ENCODE measurements around the gene ATAD3A. TPM values are rescaled to one million over a fixed set of nuclear protein-coding genes. Genes with fewer than 3 reads are reported as not detected.
"Not testable (repeated sequence)": the region's sequence is repeated elsewhere in the genome, so short reads cannot be mapped to it uniquely, and the experiment has no call there.

The ATAD3A gene
- total RNA-seq, 2 donors from 2014 or later = 24.9 to 34.2 TPM

DNA sequence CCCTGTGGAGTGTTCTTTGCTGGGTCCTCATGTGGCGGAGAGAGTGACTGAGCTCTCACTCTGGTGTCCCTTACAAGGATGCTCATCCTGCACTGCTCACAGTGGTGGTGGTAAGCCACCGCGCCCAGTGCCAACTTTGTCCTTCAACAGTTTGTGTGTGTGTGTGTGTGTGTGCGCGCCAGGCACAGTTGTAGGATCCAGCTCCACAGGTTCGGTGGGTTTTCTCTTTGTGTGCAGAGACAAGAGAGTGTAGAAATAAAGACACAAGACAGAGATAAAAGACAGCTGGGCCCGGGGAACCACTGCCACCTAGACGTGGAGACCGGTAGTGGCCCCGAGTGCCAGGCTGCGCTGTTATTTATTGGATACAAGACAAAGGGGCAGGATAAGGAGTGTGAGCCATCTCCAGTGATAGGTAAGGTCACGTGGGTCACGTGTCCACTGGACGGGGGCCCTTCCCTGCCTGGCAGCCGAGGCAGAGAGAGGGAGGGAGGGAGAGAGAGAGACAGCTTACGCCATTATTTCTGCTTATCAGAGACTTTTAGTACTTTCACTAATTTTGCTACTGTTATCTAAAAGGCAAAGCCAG lies 7.1 kb upstream of the ATAD3A start:
- Mint-ChIP-seq H3K4me3 (peak overlapping the region; percentile 82 to 86), H3K27ac (peak overlapping the region; percentile 88), H3K4me1 (ENCODE audit: low read depth) (peaks cover 21% of the 10 kb centered on the region)
- ATAC-seq (replicated peaks in 1 of 2) = peak; percentile 85
- H3K9me3 Mint-ChIP-seq; H3K36me3 Mint-ChIP-seq (ENCODE audit: insufficient read depth in 2 of 2); H3K27me3 Mint-ChIP-seq (ENCODE audit: low read depth): not testable (repeated sequence)
- DNase-seq = peak; percentile 80 to 84

DNA sequence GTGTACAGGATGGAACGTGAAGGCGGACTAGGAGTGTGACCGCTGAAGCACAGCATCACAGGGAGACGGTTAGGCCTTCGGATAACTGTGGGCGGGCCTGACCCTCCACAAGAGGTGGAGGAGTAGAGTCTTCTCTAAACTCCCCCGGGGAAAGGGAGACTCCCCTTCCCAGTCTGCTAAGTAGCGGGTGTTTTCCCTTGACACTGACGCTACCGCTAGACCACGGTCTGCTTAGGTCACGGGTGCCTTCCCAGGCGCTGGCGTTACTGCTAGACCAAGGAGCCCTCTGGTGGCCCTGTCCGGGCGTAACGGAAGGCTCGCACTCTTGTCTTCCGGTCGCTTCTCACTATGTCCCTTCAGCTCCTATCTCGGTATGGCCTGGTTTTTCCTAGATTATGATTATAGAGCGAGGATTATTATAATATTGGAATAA lies 6.6 kb upstream of the ATAD3A start:
- H3K4me3 Mint-ChIP-seq = peak overlapping the region; percentile 82 to 86
- peak; percentile 41 to 45 for DNase-seq
- not testable (repeated sequence) for H3K27me3 Mint-ChIP-seq (ENCODE audit: low read depth); H3K9me3 Mint-ChIP-seq; H3K36me3 Mint-ChIP-seq (ENCODE audit: insufficient read depth in 2 of 2)
- H3K27ac Mint-ChIP-seq = peak overlapping the region; percentile 88
- H3K4me1 Mint-ChIP-seq (ENCODE audit: low read depth) = peaks cover 21% of the 10 kb centered on the region
- ATAC-seq (replicated peaks in 1 of 2) = peak; percentile 69 to 74

DNA sequence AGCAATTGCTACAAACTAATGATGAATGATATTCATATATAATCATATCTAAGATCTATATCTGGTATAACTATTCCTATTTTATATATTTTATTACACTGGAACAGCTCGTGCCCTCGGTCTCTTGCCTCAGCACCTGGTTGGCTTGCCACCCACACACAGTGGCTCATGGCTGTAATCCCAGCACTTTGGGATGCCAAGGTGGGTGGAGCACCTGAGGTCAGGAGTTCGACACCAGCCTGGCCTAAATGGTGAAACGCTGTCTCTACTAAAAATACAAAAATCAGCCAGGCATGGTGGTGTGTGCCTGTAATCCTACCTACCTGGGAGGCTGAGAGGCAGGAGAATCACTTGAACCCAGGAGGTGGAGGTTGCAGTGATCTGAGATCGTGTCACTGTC lies 6.2 kb upstream of the ATAD3A start:
- H3K36me3 Mint-ChIP-seq (ENCODE audit: insufficient read depth in 2 of 2); ATAC-seq (replicated peaks in 1 of 2); H3K9me3 Mint-ChIP-seq; H3K27me3 Mint-ChIP-seq (ENCODE audit: low read depth); DNase-seq: not testable (repeated sequence)
- H3K4me1 Mint-ChIP-seq (ENCODE audit: low read depth) = peaks cover 25% of the 10 kb centered on the region
- peak overlapping the region; percentile 82 to 86 for H3K4me3 Mint-ChIP-seq
- peak overlapping the region; percentile 82 for H3K27ac Mint-ChIP-seq

DNA sequence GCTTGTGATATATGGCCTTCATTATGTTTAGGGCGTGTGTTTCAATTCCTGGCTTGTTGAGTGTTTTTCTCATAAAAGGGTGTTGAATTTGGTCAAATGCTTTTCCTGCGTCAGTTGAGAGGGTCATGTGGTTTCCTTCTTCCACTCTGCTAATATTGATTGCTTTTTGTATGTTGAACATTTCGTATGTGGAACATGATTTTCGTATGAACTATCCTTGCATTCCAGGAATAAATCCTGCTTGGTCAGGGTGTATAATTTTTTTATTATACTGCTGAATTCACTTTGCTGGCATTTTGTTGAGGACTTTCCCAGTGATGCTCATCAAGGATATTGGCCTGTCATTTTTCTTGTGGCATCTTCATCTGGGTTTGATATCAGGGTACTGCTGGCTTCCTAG lies 4.7 kb upstream of the ATAD3A start:
- Mint-ChIP-seq H3K4me1 (ENCODE audit: low read depth) (peaks cover 29% of the 10 kb centered on the region), H3K9me3 (no peaks in the 10 kb centered on the region), H3K36me3 (ENCODE audit: insufficient read depth in 2 of 2) (no peaks in the 10 kb centered on the region), H3K27ac (no peak overlapping the region), H3K4me3 (no peak overlapping the region), H3K27me3 (ENCODE audit: low read depth) (no peaks in the 10 kb centered on the region)
- DNase-seq = no peak
- ATAC-seq (replicated peaks in 1 of 2) = no peak

DNA sequence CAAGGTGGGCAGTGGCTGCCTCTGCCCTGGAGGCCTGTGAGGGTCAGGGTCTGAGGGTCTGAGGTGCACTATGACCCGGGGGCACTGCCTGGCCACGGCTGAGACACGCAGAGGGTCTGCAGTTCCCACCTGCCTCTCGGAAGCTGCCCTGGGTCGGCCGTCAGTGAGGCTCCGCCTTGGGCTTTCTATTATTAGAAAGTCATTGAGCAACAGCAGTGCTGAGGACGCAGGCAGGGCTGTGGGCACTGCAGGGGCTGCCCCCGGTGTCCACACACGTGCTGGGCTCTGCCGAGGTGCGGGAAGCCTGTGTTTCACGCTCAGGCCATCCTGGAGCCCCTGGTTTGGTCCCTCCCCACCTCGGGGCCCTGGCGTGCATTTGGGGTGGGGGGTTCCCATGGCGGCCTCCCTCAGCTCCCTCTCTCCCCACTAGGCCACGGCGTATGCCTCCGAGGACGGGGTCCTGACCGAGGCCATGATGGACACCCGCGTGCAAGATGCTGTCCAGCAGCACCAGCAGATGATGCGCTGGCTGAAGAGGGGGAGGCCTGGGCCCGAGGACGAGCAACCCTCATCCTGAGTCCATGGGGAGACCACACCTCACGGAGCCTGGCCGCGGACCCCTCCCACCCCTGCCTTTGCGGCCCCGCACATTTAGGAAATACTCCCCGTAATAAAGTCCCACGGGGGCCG lies 3.0 kb upstream of the ATAD3A start:
- H3K9me3 Mint-ChIP-seq; H3K4me3 Mint-ChIP-seq; ATAC-seq (replicated peaks in 1 of 2); H3K27me3 Mint-ChIP-seq (ENCODE audit: low read depth); H3K36me3 Mint-ChIP-seq (ENCODE audit: insufficient read depth in 2 of 2); DNase-seq; H3K27ac Mint-ChIP-seq: not testable (repeated sequence)
- H3K4me1 Mint-ChIP-seq (ENCODE audit: low read depth) = peaks cover 33% of the 10 kb centered on the region

DNA sequence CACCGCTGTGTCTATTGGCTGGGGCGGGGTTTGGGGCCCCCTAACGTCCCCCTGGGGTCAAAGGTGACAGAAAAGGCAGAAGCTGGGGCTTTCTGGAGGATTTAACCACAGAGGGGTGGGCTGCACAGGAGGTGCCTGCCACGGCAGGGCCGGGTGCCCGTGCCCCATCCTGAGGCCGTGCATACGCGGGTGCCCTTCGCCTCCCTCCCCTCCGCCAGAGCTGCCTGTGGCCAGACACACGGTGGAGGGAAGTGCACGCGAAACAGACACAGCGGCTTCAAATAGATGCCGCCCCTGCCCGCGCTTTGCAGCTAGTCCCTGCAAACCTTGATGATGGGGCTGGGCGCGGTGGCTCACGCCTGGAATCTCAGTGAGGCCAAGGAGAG lies 2.5 kb upstream of the ATAD3A start:
- not testable (repeated sequence) for H3K4me3 Mint-ChIP-seq; H3K36me3 Mint-ChIP-seq (ENCODE audit: insufficient read depth in 2 of 2); H3K27ac Mint-ChIP-seq; H3K9me3 Mint-ChIP-seq; H3K27me3 Mint-ChIP-seq (ENCODE audit: low read depth); DNase-seq; ATAC-seq (replicated peaks in 1 of 2)
- H3K4me1 Mint-ChIP-seq (ENCODE audit: low read depth) = peaks cover 34% of the 10 kb centered on the region

DNA sequence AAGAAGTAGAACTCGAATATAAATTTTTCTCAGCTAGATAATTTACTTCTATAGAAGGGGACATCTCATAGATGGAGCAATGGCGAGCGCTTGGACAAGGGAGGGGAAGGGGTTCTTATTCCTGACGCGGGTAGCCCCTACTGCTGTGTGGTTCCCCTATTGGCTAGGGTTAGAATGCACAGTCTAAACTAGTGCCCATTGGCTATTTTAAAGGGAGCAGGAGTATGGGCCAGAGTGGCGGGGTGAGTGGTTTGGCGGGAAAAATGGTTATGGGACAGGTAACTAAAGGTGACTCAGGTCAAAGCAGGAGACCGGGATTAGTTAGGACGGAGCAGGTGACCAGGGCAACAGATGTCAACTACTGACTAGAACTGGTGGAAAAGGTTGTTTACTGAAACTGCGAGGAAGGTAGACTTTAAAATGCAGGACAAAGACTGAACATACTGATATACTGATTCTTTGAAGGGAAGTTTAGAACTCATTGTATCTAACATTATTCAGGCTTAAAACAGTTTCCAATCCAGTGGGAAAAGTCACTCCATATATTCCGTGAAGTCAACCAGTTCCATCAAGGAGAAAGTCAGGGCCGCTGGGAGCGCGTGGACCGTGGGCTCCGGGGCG lies 940 bp upstream of the ATAD3A start:
- no peaks in the 10 kb centered on the region for H3K9me3 Mint-ChIP-seq
- peak overlapping the region; percentile 82 to 96 for H3K4me3 Mint-ChIP-seq
- DNase-seq (peak in 1 of 2 donors; percentile 25), ATAC-seq (replicated peaks in 1 of 2) (no peak)
- no peaks in the 10 kb centered on the region for H3K27me3 Mint-ChIP-seq (ENCODE audit: low read depth)
- H3K4me1 Mint-ChIP-seq (ENCODE audit: low read depth) = peaks cover 19% of the 10 kb centered on the region
- peak overlapping the region; percentile 33 for H3K27ac Mint-ChIP-seq
- peaks cover 0 to 3% of the 10 kb centered on the region in 2 donors for H3K36me3 Mint-ChIP-seq (ENCODE audit: insufficient read depth in 2 of 2)

DNA sequence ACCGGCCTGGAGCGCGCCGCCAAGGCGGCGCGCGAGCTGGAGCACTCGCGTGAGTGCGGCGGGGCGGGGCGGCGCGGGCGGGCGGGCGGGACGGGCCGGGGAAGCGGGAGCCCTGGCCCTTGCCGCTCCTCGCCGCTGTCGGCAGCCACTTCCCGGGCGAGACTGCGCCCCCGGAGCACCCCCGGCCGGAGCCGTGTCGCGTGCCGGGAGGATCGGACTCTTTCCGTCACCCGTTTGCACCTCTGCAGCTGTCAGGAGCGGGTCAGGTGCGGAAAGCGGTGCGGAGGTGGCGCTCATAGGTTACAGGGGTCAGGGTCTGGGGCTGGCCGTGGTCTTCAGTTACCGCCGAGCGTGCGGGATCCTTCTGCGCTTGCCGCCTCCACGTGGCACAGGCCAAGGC lies 463 bp downstream of the ATAD3A start:
- H3K27ac Mint-ChIP-seq; H3K27me3 Mint-ChIP-seq (ENCODE audit: low read depth); H3K36me3 Mint-ChIP-seq (ENCODE audit: insufficient read depth in 2 of 2); H3K9me3 Mint-ChIP-seq: not testable (repeated sequence)
- Mint-ChIP-seq H3K4me1 (ENCODE audit: low read depth) (peaks cover 13% of the 10 kb centered on the region), H3K4me3 (peak overlapping the region; percentile 68 to 71)
- ATAC-seq (replicated peaks in 1 of 2) (peak; percentile 6 to 10), DNase-seq (peak; percentile 25 to 38)

DNA sequence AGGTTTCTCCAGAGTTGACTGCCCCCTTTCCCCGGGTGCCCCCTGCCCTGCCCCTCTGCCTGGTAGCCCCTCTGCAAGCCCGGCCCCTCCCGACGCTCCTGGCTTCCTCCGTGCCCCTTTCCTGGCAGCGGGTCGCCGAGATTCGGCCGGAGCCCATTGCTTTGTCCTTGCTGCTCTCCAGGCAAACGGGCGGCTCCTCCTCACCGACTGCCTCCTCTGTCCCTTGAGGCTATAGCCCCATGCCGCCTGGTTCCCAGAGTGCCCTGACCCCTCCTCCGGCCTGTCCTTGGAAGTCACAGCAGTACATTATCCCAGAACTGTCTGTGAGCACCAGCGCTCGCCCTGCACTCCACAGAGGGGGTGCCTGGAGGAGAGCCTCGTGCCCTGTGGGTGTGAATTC lies 1.7 kb downstream of the ATAD3A start:
- not testable (repeated sequence) for DNase-seq; H3K27ac Mint-ChIP-seq; H3K27me3 Mint-ChIP-seq (ENCODE audit: low read depth); H3K9me3 Mint-ChIP-seq; ATAC-seq (replicated peaks in 1 of 2); H3K36me3 Mint-ChIP-seq (ENCODE audit: insufficient read depth in 2 of 2)
- peaks cover 13% of the 10 kb centered on the region for H3K4me1 Mint-ChIP-seq (ENCODE audit: low read depth)
- H3K4me3 Mint-ChIP-seq = peak overlapping the region; percentile 75 to 79

DNA sequence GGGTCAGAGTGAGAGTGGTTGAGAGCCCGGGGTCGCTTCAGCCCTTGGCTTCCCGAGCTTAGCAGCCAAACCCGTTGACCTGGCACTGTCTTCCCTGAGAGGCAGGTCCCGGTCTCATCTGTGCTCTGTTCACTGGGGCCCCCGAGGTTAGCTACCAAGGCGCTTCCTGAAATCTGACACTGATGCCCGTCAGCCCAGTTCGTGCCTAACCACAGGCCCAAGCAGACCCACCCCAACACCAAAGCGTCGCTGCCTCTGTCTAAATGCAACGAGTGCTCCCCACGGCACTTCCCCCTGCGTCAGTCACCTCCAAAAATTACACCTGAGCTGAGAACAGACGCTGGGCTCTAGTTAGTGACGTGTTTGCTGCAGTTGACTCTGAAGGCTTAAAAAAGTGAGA lies 2.4 kb downstream of the ATAD3A start:
- H3K4me3 Mint-ChIP-seq; H3K9me3 Mint-ChIP-seq; DNase-seq; ATAC-seq (replicated peaks in 1 of 2); H3K36me3 Mint-ChIP-seq (ENCODE audit: insufficient read depth in 2 of 2); H3K27ac Mint-ChIP-seq; H3K27me3 Mint-ChIP-seq (ENCODE audit: low read depth): not testable (repeated sequence)
- H3K4me1 Mint-ChIP-seq (ENCODE audit: low read depth) = peaks cover 13% of the 10 kb centered on the region

DNA sequence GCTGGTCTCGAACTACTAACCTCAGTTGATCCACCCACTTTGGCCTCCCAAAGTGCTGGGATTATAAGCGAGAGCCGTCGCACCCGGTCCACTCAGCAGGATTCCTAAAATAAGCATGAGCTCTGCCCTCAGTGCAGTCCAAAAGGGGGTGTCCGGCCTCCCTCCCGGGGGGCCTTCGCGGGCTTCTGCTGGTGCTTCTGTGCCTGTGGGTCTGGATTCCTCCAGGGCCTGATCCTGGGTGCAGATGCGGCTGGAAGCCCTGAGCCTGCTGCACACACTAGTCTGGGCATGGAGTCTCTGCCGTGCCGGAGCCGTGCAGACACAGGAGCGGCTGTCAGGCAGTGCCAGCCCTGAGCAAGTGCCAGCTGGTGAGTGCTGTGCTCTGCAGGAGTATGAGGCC lies 5.0 kb downstream of the ATAD3A start:
- not testable (repeated sequence) for H3K36me3 Mint-ChIP-seq (ENCODE audit: insufficient read depth in 2 of 2); ATAC-seq (replicated peaks in 1 of 2); H3K4me1 Mint-ChIP-seq (ENCODE audit: low read depth); H3K27me3 Mint-ChIP-seq (ENCODE audit: low read depth); H3K4me3 Mint-ChIP-seq; DNase-seq; H3K9me3 Mint-ChIP-seq; H3K27ac Mint-ChIP-seq

DNA sequence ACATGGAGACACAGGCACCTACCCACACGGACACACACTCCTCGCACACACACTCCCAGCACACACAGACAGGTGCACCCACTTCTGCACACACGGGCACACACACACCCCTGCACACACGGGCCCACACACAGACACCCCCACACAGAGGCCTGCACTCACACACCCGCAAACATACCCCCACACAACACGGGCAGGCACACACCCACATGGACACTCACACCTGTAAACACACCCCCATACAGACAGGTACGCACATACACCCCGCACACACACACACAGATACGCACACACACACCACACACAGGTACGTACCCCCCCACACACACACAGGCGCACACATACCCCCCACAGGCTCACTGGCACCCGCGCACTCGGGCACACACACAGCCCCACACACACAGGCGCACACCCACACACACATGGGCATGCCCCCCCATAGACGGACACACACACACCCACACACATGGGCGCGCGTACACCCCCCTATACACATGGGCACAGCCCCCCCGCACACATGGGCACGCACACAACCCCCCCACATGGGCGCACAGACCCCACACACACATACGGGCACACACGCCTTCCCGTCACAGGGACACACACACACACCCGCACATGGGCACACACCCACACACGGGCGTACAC lies 6.1 kb downstream of the ATAD3A start:
- no peak for DNase-seq
- Mint-ChIP-seq H3K36me3 (ENCODE audit: insufficient read depth in 2 of 2) (peaks cover 4 to 7% of the 10 kb centered on the region in 2 donors), H3K4me1 (ENCODE audit: low read depth) (peaks cover 5% of the 10 kb centered on the region), H3K27ac (no peak overlapping the region), H3K9me3 (no peaks in the 10 kb centered on the region), H3K4me3 (no peak overlapping the region), H3K27me3 (ENCODE audit: low read depth) (no peaks in the 10 kb centered on the region)
- no peak for ATAC-seq (replicated peaks in 1 of 2)

DNA sequence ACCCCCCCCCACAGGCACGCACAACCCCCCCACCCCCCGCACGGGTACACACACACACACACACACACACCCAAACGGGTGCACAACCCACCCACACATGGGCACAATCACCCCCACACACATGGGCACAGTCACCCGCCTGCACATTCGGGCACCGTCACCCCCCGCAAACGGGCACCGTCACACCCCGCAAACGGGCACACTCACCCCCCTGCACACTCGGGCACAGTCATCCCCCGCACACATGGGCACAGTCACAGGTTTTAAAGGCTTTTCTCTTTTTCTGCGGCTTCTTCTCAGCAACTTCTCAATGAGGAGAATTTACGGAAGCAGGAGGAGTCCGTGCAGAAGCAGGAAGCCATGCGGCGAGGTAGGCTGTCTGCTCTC lies 6.7 kb downstream of the ATAD3A start:
- not testable (repeated sequence) for ATAC-seq (replicated peaks in 1 of 2); H3K4me3 Mint-ChIP-seq; H3K27ac Mint-ChIP-seq; H3K9me3 Mint-ChIP-seq; H3K27me3 Mint-ChIP-seq (ENCODE audit: low read depth); DNase-seq; H3K36me3 Mint-ChIP-seq (ENCODE audit: insufficient read depth in 2 of 2); H3K4me1 Mint-ChIP-seq (ENCODE audit: low read depth)
